CD4-positive, alpha-beta T cell treated with Interleukin-21 for 1 hour (primary cell): ENCODE measurements around the gene LRRTM1.

Source experiments
- DNase-seq: peaks from one replicate; pipeline ENCODE4 v3.0.0-alpha.2; 2020

LRRTM1 gene

GRCh38 chr2:80302001-80302313 is 2.6 kb downstream of the LRRTM1 start:
- no peak for DNase-seq

DNA sequence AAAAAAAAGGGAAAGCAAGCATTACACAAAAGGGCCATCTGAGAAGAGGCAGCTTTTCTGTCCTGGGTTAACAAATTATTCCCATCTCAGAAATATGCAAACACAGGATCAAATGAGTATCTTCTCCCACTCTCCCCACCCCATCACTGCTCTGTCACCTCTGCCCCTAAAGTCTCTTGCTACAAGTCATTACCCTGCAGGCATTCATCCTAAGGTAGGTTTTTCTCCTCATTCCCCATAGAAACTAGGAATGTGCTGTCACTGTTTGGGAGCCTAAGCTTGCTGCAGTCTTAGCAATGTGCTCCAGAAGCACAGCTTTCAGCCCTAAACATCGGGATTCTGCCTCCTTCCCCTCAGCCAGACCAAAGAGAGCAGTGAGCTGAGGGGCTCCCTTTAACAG is 3.6 kb downstream of the LRRTM1 start:
- DNase-seq: no peak

GRCh38 chr2:80300346-80300745 is 4.2 kb downstream of the LRRTM1 start:
- DNase-seq: no peak

GRCh38 chr2:80299661-80300060 is 4.9 kb downstream of the LRRTM1 start:
- DNase-seq: no peak

DNA sequence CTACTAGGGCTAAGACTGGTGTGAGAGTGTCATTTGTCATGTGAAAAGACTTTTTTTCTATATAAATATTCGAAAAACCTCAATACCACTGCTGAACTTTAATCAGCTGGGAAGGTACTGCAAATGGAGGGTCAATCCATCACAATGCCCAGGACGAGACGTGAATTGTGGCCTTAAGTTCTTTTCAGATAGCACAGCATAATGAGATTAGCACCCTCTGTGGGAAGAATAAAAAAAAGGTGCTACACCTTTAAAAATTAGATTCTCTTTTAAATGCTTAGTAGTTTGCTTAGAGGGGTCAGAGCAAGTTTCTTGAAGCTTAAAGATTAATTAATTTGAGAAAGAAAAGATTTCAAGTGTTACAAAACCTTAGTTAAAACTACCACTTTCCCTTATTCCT is 5.6 kb downstream of the LRRTM1 start:
- no peak for DNase-seq

- no peak for DNase-seq
Observed at GRCh38 chr2:80293039-80293438, 11.5 kb downstream of the LRRTM1 start.

DNA sequence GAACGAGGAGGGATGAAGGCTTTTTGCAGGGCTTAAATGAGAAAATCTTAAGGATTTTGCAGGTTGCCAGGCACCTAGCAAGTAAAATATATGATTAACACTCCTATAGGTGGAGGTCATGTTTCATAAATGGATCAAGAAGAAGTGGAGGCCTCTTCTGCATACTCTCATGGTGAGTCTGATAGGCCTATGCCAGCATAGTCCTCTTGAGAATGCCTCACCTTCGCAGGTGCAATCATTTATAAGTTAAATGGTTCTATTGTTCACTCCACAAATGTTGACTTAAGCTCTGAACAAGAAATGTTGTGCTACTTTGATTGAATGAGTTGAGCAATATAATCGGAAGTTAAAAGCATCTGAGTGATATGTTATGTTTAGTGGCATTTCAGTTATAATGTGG is 12.1 kb downstream of the LRRTM1 start:
- no peak for DNase-seq

DNA sequence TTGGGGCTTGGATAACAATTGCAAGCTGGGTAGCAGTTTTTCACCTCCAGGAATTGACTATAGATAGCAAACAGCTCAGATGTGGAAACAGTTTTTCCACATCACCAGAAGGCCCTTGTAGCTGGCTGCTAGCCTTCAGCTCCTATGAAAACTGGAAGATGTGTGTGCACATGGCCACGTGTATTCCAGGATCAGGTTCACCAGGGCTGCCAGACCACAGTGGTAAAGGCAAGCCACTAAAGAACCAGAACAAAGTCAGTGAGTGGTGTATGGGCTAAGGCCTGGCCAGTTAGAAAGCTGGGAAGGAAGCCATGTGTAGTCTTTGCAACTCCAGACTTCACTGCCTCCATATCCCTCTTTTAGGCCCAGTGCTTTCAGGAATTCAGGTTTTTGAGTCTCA is 12.9 kb downstream of the LRRTM1 start:
- DNase-seq: no peak

DNA sequence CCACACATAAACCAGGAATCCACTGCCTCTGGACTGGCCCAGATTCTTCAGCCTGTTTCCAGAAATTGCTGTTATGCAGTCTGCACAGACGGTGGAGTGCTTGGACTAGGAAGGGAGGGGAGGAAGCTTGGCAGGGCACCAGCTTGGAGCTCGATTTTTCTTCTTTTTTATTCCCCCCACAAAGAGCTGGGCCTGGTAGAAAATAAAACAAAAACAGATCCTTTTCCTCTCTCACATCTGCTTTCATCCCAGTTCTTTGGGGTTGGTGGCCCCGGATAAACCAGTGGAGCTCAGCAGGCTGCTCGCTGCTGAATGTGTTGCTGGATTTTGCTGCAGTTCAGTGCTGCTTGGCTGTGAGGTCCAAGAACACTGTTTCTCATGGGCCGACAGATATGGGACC is 16.0 kb downstream of the LRRTM1 start:
- no peak for DNase-seq

- no peak for DNase-seq
Observed at GRCh38 chr2:80281049-80281448, 23.5 kb downstream of the LRRTM1 start.

- DNase-seq: no peak
Observed at GRCh38 chr2:80280598-80280997, 24.0 kb downstream of the LRRTM1 start.

- no peak for DNase-seq
Observed at GRCh38 chr2:80269806-80270205, 34.7 kb downstream of the LRRTM1 start.

GRCh38 chr2:80266231-80266630 is 38.3 kb downstream of the LRRTM1 start:
- DNase-seq: no peak

DNA sequence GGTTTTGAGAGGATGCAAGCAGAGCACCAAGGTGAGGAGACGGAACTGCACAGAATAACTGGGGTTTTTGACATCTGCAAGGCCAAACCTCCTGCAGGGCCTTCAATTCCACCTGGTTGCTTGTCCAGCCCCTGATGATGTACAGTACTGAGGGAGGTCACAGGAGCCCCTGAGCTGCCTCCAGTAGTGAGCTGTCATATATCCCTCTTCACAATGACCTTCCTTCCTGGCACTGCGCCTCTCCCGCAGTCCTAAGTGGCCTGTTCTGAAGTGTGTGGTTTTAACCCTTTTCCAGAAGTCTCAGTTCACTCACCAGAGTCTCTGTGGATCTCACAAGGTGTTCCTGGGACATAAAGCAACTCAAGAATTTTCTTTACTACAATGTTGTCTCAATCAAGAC is 45.3 kb downstream of the LRRTM1 start:
- no peak for DNase-seq

DNA sequence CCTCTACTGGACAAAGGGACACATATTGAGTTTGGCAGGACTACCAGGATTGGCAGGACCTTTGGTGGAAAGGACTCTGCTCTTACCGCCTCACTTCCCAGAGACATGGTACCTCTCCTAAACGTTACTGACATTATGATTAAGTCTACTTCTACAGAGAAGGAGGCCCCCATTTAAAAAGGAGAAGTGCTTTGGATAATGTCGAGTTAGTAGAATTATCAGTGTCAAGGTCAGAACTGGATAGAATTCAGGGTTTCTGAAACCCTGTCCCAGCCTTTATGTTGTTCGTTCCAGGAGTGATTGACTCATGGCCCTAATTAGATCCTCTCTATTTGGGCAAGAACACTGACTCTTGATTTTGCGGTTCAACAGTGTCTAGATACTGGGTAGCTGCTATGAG is 45.8 kb downstream of the LRRTM1 start:
- no peak for DNase-seq

DNA sequence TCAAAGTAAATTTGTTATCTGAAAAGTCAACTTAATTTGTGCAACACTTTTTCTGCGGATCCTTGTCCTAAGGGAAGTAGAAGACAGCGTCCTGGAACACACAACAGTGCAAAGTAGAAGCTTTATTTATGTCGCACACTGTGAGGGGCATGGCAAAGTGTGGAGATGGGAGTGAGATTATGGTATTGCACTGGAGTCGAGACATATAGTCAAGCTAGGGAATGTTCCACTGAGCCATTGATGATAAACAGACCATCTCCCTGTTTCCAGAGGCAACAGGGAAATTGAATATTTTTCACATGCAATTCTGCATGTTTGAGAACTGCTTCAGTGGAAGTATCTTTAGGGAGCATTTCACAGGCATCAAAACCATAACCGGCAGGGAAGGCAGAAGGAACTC is 46.2 kb downstream of the LRRTM1 start:
- no peak for DNase-seq

DNA sequence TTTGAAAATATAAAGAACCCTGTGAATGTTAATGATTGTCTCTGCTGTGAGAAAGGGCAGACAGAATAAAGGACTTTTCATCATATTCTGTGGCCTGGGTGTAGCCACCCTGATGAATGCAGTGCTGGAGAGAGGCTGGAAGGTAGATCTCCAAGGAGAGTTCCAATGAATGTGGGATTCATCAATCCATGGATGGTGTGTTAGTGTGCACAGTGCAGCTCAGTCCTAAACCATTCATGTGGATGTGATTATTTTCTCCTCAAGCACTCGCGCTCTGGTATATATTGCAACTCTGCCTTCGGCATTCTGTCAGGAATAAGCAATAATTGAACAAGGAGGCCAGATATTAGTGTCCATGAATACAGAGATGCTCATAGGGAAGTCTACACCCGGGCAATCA is 47.1 kb downstream of the LRRTM1 start:
- DNase-seq: no peak

DNA sequence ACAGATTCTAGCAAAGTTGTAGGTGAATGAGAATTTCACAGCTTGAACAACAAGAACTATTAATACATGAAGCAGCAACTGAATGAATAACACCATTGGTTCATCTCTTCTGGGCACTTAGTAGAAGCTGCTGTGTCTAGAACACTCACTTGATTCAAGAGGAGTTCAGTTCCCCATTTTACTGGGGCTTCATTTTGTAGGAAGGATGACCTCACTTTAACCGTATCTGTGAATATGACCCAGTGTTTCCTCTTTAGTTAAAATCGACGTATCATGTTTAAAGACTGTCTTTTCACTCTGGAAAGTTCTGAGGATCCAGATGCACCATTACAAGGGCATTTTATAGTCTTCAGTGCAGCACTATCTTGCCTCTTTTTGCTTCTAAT is 47.8 kb downstream of the LRRTM1 start:
- no peak for DNase-seq

DNA sequence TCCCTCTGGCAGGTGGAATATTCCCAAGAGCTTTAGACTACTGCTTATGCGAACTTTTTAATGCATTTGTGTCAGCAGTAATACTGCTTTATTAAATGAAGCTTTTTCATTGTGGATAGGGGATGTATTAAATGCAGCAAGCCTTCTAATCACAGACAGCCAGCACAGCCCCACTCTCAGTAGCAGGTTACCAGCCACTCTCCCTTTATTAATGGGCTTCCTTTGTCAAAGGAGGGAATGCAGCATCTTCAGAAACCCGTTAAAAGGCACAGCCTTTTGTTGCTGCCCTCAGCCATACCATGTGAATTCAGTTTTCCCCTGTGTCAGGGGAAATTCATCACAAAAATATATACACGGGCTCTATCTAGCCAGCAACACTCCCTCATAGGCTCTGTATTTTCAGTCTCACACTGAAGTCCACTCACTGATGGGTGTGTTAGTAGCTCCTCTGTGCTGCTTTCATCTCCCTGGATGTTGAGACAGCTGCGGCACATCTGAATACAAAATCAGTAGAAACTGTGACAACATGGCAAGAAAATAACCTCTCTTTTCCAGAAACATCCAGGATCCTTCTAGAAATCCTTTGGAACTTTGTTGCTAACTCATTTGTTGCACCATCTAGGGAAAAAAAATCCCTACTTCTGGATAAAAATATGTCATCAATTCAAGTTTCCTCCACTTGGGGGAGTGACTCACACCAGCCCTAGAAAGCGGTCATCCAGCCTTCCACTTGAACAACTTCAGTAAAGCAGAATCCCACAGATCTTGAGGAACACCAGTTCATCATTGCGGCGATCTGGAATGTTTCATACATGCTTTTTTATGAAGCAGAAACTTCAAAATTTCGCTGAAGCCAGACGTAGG is 48.4 kb downstream of the LRRTM1 start:
- DNase-seq: no peak

DNA sequence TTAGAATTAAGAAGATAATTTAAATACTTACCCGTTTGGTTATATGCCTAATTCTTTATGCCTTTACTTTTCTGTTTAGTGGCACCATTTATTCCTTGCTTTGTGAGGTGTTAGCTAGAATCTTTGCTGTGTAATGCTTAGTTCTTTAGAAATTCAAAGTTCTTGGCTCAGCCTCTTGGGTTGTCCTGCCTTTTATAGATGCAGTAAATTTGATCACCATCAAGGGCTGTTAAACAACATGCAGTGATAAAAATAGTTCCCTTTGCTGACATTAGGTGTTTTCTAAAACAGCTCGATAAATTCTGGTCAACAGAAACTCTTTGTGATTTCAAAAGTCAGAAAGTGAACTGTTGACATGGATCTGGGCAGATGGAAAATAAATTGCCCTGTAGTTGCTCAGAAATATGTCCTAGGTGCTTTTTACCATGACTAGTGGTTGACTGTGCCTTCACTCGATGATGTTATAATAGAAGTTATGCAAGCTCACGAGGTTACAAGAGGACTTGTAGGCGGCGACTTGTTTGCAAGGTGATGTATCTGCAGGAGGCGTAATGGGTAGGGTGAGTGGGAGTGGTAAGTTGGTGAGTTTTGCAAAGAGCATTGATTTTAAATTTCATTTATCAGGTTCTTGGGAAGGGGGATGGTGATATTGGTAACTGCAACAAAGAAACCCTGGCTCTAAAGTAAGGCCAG is 52.1 kb downstream of the LRRTM1 start:
- no peak for DNase-seq
